ENCODE data around the gene BICD1.

The BICD1 gene

DNA sequence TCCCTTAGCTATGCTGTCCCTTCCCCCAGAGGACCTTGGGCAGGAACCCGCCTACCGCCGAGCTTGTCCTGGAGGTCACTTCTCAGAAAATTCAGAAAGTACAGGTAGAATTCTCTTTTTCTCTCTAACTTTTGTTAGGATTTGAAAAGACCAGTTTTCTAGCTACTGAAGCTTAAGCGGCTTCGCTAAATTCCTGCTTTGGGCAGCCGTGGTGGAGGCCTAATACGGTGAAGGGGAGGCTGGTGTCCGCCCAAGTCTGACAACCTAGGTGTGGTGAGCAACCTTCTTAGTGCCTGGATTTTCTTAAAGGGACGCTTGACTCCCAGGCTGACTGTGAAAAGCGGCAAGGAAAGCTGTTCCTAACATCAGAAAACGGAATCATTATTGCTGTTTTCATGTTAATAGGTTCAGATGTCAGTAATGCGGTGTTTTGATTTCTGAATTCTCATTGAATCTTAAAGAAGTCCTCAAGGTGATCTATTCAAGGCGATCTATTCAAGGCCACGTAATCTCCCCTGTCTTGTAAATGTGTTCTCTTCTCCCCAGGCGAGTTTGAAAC, 293.5 kb downstream of the BICD1 start:
- DNase-seq (ENCODE audit: insufficient read length, low spot score): no peak
- TF ChIP-seq, protein P1, sequence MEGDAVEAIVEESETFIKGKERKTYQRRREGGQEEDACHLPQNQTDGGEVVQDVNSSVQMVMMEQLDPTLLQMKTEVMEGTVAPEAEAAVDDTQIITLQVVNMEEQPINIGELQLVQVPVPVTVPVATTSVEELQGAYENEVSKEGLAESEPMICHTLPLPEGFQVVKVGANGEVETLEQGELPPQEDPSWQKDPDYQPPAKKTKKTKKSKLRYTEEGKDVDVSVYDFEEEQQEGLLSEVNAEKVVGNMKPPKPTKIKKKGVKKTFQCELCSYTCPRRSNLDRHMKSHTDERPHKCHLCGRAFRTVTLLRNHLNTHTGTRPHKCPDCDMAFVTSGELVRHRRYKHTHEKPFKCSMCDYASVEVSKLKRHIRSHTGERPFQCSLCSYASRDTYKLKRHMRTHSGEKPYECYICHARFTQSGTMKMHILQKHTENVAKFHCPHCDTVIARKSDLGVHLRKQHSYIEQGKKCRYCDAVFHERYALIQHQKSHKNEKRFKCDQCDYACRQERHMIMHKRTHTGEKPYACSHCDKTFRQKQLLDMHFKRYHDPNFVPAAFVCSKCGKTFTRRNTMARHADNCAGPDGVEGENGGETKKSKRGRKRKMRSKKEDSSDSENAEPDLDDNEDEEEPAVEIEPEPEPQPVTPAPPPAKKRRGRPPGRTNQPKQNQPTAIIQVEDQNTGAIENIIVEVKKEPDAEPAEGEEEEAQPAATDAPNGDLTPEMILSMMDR (IDR thresholded peaks at IDR 0.05; ENCODE audit: insufficient read depth, missing control alignments): no peak
- FAIRE-seq: no peak

DNA sequence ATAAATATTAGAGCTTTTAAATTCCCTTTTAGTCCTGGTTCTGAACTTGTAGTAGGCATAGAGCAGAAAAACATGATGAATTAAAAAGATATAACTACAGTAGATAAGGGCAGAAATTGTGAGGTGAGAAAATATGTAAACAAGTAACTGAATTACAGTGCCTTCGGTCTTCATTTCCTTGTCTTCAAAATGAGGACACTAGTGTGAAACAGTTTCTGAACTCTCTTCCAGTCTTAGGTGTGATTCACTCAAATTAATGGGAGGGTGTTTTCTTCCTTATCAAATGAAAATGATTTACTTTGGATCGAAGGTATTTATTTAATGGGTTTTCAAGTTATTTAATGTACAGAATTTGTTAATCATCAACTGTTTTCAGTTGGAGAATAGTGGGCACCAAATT, 294.2 kb downstream of the BICD1 start:
- TF ChIP-seq, protein P1 (IDR thresholded peaks at IDR 0.05; ENCODE audit: insufficient read depth, missing control alignments): no peak
- DNase-seq (ENCODE audit: insufficient read length, low spot score) (no peak), FAIRE-seq (no peak)

DNA sequence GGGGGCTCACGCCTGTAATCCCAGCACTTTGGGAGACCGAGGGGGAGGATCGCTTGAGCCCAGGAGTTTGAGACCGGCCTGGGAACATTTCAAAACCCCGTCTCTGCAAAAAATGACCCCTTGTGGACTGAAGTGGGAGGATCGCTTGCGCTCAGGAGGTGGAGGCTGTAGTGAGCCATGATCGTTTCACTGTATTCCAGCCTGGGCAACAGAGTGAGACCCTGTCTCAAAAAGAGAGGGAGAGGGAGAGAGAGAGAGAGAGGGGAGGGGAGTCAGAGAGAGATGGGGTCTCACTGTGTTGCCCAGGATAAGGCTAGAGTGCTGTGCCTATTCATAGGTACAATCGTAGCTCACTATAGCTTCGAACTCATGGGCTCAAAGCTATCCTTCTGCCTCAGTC, 295.5 kb downstream of the BICD1 start:
- FAIRE-seq (no peak), DNase-seq (ENCODE audit: insufficient read length, low spot score) (no peak)
- TF ChIP-seq, protein P1 (IDR thresholded peaks at IDR 0.05; ENCODE audit: insufficient read depth, missing control alignments): no peak

DNA sequence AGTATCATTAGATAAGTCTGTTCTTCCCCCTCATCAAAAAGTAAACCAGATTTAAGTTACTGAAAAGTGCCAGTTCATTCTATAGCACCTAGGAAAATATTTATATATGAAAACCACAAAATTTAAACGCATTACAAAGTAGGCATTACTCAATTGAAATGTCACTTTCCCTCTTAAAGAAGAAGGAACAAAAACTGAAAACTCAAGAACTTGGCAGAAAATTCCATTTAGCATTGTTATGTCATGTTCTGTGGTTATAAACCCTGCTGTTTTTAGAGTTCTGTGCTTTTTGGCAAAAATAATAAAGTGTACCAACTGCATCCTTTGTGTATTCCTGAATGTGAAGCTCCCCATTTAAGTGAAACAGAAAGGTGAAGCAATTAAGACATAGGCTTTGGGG, 296.3 kb downstream of the BICD1 start:
- DNase-seq (ENCODE audit: insufficient read length, low spot score) (no peak), FAIRE-seq (no peak)
- TF ChIP-seq, protein P1 (IDR thresholded peaks at IDR 0.05; ENCODE audit: insufficient read depth, missing control alignments): no peak

DNA sequence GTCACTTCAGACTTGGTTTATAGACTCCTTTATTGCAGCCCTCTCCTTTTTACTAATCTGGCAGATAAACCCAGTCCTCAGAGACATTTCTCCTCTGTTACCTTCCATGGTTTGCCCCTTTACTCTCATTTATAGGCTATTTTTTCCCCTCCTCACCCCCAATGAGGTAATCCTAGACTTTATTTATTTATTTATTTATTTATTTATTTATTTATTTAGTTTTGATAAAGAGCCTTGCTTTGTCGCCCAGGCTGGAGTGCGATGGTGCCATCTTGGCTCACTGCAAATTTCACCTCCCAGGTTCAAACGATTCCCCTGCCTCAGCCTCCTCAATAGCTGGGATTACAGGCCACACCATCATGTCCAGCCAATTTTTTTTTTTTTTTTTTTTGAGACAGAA, 301.1 kb downstream of the BICD1 start:
- FAIRE-seq (no peak), DNase-seq (ENCODE audit: insufficient read length, low spot score) (no peak)
- TF ChIP-seq, protein P1 (IDR thresholded peaks at IDR 0.05; ENCODE audit: insufficient read depth, missing control alignments): no peak

DNA sequence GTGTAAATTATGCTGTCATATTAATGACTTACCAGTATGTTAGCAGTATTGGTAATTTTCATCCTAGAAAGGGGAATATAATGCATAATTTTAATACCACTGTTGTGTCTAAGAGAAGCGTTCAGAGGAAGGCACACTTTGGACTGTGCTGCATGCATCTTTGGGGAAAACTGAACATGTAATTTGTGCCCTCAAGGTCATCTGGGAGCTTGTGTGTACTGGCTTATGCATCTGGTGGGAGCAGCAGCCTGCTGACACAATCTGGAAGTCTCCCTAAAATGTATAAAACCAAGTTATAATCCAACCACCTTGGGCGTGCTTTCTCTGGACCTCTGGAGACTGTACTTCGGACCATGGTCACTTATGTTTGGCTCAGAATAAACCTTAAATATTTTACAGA, 306.8 kb downstream of the BICD1 start:
- DNase-seq (ENCODE audit: insufficient read length, low spot score): no peak
- TF ChIP-seq, protein P1 (IDR thresholded peaks at IDR 0.05; ENCODE audit: insufficient read depth, missing control alignments): no peak
- FAIRE-seq: no peak

DNA sequence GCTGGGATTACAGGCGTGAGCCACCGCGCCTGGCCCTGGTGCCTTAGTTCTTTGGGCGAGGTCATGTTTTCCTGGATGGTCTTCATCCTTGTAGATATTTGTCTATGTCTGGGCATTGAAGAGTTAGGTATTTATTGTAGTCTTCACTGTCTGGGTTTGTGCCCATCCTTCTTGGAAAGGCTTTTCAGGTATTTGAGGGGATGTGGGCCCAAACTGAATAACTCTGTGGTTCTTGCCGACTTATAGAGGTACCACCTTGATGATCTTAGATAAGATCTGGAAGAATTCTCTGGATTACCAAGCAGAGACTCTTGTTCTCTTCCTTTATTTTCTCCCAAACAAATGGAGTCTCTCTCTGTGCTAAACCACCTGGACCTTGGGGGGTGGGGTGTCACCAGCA, 311.6 kb downstream of the BICD1 start:
- no peak for FAIRE-seq
- TF ChIP-seq, protein P1 (IDR thresholded peaks at IDR 0.05; ENCODE audit: insufficient read depth, missing control alignments): no peak
- no peak for DNase-seq (ENCODE audit: insufficient read length, low spot score)

Measured in D721Med (cell line).